CD4-positive, alpha-beta T cell treated with Interleukin-2 at 100 ng/mL for 4 hours (primary cell): ENCODE results near the gene ITGB5.

ENCODE experiments used
- DNase-seq: peaks from one replicate; pipeline ENCODE4 v3.0.0-alpha.2; 2020; ENCODE audit warnings: low spot score

Gene ITGB5

GRCh38 chr3:124887177-124887931, at the start of gene ITGB5:
ITGB5 (minus strand) TSS chr3:124887365; CDS start chr3:124887000, 365 bp downstream.
- no peak for DNase-seq

GRCh38 chr3:124935794-124936542, 48.8 kb upstream of the ITGB5 start:
- no peak for DNase-seq

- DNase-seq: no peak
These were observed 48.1 kb upstream of the ITGB5 start for GRCh38 chr3:124935264-124935663.

GRCh38 chr3:124934577-124934976, 47.4 kb upstream of the ITGB5 start, which contains the start of gene MUC13:
MUC13 (minus strand) TSS chr3:124934751; CDS start chr3:124934712, 39 bp downstream.
- no peak for DNase-seq

GRCh38 chr3:124928333-124929202, 41.4 kb upstream of the ITGB5 start:
- peak; percentile 64 for DNase-seq

GRCh38 chr3:124927574-124928045, 40.4 kb upstream of the ITGB5 start:
- DNase-seq: no peak

- no peak for DNase-seq
These were observed 39.4 kb upstream of the ITGB5 start for GRCh38 chr3:124926426-124927101.

GRCh38 chr3:124924741-124925140, 37.6 kb upstream of the ITGB5 start:
- no peak for DNase-seq

- DNase-seq: no peak
These were observed 36.7 kb upstream of the ITGB5 start for GRCh38 chr3:124923833-124924232.

GRCh38 chr3:124920718-124921117, 33.6 kb upstream of the ITGB5 start:
- no peak for DNase-seq

GRCh38 chr3:124919756-124920155, 32.6 kb upstream of the ITGB5 start:
- DNase-seq: no peak

GRCh38 chr3:124918524-124918923, 31.4 kb upstream of the ITGB5 start:
- DNase-seq: no peak

- no peak for DNase-seq
These were observed 29.8 kb upstream of the ITGB5 start for GRCh38 chr3:124916837-124917409.

GRCh38 chr3:124915254-124915653, 28.1 kb upstream of the ITGB5 start:
- no peak for DNase-seq

GRCh38 chr3:124907957-124908356, 20.8 kb upstream of the ITGB5 start:
- DNase-seq: no peak

- DNase-seq: no peak
These were observed 17.8 kb upstream of the ITGB5 start for GRCh38 chr3:124904835-124905492.

GRCh38 chr3:124903896-124904834, 17.0 kb upstream of the ITGB5 start:
- DNase-seq: no peak

GRCh38 chr3:124896824-124897526, 9.8 kb upstream of the ITGB5 start:
- DNase-seq: no peak

GRCh38 chr3:124895756-124896155, 8.6 kb upstream of the ITGB5 start:
- DNase-seq: no peak
